ENCODE results near the gene CDKL1.

DNA sequence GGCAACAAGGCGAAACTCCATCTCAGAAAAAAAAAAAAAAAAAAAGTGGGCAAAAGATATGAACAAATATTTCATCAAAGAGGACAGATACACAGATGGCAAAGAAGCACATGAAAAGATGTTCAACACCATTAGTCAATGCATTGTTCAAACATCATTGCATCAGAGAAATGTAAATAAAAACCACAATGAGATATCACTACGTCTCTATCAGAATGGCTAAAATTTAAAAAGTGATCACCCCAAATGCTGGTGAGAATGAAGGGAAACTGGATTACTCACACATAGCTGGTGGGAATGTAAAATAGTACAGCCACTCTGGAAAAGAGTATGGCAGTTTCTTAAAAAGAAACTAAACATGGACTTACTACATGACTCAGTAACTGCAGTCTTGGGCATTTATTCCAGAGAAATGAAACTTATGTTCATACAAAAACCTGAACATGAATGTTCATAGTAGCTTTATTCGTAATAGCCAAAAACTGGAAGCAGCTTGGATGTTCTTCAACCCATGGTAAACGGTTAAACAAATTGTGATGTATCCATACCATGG lies 88.2 kb downstream of the CDKL1 start:
- TF ChIP-seq, protein P1, sequence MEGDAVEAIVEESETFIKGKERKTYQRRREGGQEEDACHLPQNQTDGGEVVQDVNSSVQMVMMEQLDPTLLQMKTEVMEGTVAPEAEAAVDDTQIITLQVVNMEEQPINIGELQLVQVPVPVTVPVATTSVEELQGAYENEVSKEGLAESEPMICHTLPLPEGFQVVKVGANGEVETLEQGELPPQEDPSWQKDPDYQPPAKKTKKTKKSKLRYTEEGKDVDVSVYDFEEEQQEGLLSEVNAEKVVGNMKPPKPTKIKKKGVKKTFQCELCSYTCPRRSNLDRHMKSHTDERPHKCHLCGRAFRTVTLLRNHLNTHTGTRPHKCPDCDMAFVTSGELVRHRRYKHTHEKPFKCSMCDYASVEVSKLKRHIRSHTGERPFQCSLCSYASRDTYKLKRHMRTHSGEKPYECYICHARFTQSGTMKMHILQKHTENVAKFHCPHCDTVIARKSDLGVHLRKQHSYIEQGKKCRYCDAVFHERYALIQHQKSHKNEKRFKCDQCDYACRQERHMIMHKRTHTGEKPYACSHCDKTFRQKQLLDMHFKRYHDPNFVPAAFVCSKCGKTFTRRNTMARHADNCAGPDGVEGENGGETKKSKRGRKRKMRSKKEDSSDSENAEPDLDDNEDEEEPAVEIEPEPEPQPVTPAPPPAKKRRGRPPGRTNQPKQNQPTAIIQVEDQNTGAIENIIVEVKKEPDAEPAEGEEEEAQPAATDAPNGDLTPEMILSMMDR (IDR thresholded peaks at IDR 0.05): no peak
- TF ChIP-seq POLR2A (IDR thresholded peaks at IDR 0.05): no peak

Data from lower leg skin (tissue), 3 donors.